ELR (cell line): ENCODE measurements around the gene ABCG8.
A peak's percentile ranks its signal among the peaks of the same experiment; 100 is the strongest.

Experiments
- DNase-seq: peaks from one replicate; pipeline ENCODE4 v3.0.0-alpha.2; 2015; ENCODE audit warnings: low read depth

Gene ABCG8

GRCh38 chr2:43826305-43827250 lies 12.2 kb upstream of the ABCG8 start:
- no peak for DNase-seq

GRCh38 chr2:43831543-43832294 lies 7.1 kb upstream of the ABCG8 start:
- DNase-seq = no peak

GRCh38 chr2:43832457-43832856 lies 6.3 kb upstream of the ABCG8 start:
- DNase-seq = peak; percentile 2

GRCh38 chr2:43837033-43837432 lies 1.7 kb upstream of the ABCG8 start:
- no peak for DNase-seq

DNA sequence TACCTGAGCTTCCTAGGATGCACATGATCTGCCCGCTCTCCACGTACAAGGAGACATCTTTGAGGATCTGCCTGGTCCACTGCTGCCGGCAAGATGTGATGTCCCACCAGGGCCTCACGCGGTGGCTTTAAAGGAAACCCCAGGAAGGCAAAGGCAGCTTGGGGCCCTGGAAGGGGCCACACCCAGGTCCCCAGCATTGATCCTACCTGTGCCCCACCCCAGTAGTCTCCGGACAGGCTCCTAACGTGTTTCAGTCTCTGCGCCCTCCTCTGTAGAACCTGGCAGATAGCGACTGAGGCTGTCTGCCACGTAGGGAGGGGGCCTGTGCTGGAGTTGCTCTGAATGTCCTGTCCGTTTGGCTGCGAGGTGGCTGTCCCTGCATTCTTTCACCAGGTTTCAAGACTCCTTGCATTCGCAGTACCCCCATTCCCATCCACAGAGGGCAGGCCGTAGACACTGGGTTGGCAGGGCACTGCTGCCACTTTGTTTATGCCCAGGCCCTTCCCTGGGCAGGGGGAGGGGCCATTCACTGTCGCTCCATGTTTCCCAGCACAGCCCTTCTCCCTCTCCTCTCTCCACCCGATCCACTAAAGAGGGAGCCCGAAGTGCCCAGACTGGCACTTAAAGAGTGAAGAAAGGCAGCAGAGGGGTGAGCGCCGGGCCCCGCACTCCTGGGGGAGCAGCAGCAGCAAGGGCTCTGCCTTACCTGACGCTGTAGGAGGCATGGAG lies 776 bp upstream of the ABCG8 start:
- no peak for DNase-seq

DNA sequence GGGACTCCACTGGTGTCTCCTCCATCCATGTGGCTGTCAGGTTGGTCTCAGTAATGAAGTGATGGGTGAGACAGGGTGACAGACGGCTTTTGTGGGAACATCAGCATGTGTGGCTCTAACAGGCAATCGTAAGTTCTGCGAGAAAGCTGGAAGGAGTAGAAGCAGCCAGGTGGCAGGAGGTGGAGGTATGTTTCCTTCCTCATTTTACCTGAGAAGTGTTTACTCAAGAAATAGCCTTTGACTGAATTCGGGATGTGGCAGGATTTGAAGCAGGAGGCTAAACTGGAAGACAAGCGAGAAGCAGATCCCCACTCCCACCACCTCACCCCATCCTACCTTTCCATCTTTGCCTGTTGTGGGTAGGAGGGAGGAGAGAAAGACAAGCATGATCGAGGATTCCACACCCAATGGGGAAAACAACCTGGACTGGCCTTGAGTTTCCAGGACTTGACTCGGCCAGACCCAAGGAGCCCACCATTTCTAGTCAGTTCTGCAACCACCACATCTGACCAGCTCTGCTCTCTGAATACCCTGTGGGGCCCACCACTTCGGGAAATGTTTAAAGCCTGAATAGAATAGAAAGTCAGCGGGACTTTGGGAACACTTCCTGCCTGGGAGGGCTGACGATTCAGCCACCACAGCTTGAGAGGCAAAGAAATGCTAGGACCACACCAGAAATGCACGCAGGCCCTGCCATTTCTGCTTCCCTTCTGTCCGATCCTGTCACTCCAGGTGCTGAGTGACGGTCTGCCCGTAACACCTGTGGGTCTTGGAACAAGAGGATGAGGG lies 1.2 kb downstream of the ABCG8 start:
- DNase-seq = no peak

GRCh38 chr2:43840965-43841364 lies 2.2 kb downstream of the ABCG8 start:
- DNase-seq = peak; percentile 34

- DNase-seq = no peak
Measured at GRCh38 chr2:43841949-43842865, 3.4 kb downstream of the ABCG8 start.

- no peak for DNase-seq
Measured at GRCh38 chr2:43842866-43843226, 4.1 kb downstream of the ABCG8 start.

DNA sequence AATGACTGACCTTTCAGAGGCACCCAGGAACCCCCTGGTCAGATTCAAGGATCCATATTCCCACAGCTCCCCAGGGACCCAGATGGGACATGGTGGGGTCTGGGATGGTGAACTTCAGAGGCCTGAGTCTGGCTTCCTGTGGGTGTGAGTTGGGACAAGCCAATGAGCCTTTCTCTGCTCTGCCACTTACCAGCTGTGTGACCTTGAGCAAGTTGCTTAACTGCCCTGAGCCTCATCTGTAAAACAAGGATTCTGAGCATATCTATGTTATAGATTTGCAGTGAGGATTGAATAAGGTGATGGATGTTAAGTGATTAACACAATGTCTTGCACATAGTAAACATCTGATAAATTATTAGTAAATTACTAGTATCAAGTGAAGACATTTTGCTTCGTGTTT lies 6.4 kb downstream of the ABCG8 start:
- DNase-seq = no peak

GRCh38 chr2:43846140-43846793 lies 7.5 kb downstream of the ABCG8 start:
- DNase-seq = no peak

- peak; percentile 11 for DNase-seq
Measured at GRCh38 chr2:43848214-43848613, 9.4 kb downstream of the ABCG8 start.

DNA sequence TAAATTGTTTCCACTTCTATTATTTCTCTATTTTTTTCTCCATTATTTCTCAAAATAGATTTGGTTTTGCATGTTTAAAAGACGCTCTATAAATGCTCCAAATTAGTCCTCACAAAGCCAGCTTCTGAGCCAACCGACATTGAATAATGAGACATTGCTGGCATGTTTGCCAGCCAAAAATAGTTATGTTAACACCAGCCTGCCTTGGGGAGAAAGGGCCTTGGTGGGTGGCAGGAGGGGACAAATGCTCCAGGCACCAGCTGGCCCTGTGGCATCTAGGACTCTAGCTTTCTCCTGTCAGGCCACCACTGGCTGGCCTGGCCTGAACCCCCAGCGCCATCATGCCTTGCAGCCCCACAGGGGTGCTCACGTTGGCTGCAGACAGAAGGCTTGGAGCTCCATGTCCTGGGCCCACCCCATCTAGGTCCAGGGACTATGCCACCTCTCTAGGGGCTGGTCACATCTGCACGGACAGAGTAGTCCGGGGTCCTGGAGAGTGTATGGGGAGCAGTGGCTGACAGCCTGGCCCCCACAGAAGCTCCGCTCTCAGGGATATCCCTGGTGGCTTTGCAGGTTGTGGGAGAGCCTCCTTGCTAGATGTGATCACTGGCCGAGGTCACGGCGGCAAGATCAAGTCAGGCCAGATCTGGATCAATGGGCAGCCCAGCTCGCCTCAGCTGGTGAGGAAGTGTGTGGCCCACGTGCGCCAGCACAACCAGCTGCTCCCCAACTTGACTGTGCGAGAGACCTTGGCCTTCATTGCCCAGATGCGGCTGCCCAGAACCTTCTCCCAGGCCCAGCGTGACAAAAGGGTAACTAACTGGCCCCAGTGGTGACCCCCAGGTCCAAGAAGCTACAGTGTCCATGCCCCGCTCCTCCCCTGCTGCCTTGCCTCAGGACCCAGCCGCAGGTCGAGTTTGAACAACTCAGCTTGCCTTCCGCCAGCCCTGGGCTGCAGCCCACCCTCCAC lies 12.5 kb downstream of the ABCG8 start:
- DNase-seq = no peak

DNA sequence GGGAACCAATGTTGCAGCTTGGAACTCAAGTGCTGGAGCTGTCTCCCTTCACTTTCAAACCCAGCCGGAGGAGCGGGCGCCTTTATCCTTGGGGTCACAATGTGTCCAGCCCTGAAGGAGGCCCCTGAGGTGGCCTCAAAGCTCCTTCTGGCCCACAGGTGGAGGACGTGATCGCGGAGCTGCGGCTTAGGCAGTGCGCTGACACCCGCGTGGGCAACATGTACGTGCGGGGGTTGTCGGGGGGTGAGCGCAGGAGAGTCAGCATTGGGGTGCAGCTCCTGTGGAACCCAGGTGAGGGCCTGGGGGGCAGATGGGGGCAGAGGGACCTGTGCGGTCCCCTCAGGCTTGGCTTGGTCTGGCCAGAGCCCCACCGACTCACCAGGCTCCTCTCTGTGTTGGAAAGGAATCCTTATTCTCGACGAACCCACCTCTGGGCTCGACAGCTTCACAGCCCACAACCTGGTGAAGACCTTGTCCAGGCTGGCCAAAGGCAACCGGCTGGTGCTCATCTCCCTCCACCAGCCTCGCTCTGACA lies 13.5 kb downstream of the ABCG8 start:
- no peak for DNase-seq

GRCh38 chr2:43853141-43854081 lies 14.6 kb downstream of the ABCG8 start:
- no peak for DNase-seq

DNA sequence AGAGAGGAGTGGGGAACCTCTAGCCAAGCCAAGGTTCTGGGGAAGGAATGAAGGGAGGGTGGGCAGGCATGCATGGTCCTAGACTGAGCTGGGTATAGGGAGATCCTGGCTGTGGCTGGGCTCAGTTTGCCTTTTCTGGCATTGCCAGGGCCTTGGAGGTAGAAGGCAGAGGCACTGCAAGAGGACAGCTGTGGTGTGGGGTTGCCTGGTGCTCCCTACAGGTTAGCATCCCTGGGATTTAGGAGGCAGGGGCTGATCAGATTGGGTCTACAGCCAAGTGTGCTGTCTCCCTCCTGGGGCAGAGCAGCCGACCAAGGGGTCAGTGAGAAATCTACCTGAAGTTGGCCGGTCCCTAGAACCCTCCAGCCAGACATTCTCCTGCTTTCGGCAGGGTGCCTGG lies 15.9 kb downstream of the ABCG8 start:
- DNase-seq = no peak

DNA sequence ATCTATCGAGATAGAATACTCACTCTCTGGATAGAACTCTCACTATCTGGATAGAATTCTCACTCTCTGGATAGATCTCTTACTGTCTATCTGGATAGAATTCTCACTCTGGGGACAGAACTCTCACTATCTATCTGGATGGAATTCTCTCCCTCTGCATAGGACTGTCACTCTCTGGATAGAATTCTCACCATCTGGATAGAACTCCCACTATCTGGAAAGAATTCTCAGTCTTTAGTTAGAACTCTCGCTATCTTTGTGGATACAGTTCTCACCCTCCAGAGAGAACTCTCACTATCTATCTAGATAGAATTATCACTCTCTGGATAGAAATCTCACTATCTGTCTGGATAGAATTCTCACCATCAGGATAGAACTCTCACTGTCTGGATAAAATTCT lies 16.5 kb downstream of the ABCG8 start:
- no peak for DNase-seq

GRCh38 chr2:43872151-43872550 lies 33.4 kb downstream of the ABCG8 start:
- DNase-seq = no peak
